ENCODE measurements around the gene DNMT3B. TPM values are rescaled to one million over a fixed set of nuclear protein-coding genes. Genes with fewer than 3 reads are reported as not detected.

DNMT3B gene
- total and polyA plus RNA-seq, 9 donors: 0.46 to 2.1 (median 0.80) TPM

DNA sequence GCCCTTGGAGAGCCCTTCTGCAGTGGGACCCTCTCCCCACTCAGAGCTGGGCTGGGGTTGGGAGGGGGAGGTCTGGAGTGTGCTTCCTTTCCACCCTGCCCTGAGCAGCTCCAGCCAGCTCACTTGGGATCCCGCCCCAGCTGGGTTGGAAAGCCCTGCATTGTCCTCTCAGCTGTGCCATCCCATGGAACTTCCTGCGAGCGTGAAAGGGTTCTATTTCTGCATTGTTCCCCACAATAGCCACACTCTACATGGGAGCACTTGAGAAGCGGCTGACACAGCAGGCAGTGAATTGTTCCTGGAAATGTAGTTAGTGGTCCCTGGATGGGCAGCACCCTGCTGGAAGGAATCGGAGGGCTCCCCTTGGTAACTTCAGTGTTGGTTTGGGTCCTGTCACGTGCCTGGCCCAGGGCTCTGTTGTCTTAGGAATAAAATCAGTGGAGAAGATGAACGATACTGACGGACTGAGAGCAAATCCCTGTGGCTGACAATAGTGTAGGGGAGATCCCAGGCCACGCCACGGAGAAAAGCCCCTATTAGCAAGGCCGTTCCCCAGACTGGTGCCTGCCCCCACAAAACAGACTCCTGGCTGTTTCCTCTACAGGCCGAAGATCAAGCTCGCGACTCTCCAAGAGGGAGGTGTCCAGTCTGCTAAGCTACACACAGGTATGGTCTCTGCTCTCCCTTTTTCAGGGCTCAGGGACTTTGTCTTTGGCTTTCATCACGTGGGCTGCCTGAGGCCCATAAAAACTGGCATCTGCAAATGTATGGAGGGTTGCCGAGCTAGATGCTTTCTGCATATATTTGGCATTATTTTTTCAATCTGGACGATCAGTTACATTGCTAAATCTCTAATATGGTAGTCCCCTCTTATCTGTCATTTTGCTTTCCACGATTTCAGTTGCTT is 18.8 kb downstream of the DNMT3B start:
- DNase-seq: no peak
- Histone ChIP-seq H3K9me3 (no peaks in the 10 kb centered on the region), H3K4me3 (no peak overlapping the region), H3K4me1 (ENCODE audit: insufficient read depth) (no peaks in the 10 kb centered on the region), H3K36me3 (no peaks in the 10 kb centered on the region), H3K27me3 (no peaks in the 10 kb centered on the region), H3K27ac (no peak overlapping the region)
- 87 to 92% (median 90%) methylated on average over 18 of the region's 18 CpGs for WGBS, 3 donors
- TF ChIP-seq, protein P1, sequence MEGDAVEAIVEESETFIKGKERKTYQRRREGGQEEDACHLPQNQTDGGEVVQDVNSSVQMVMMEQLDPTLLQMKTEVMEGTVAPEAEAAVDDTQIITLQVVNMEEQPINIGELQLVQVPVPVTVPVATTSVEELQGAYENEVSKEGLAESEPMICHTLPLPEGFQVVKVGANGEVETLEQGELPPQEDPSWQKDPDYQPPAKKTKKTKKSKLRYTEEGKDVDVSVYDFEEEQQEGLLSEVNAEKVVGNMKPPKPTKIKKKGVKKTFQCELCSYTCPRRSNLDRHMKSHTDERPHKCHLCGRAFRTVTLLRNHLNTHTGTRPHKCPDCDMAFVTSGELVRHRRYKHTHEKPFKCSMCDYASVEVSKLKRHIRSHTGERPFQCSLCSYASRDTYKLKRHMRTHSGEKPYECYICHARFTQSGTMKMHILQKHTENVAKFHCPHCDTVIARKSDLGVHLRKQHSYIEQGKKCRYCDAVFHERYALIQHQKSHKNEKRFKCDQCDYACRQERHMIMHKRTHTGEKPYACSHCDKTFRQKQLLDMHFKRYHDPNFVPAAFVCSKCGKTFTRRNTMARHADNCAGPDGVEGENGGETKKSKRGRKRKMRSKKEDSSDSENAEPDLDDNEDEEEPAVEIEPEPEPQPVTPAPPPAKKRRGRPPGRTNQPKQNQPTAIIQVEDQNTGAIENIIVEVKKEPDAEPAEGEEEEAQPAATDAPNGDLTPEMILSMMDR (IDR thresholded peaks at IDR 0.05): no peak
- intact Hi-C loops (cut with DNase I): no loop called here

DNA sequence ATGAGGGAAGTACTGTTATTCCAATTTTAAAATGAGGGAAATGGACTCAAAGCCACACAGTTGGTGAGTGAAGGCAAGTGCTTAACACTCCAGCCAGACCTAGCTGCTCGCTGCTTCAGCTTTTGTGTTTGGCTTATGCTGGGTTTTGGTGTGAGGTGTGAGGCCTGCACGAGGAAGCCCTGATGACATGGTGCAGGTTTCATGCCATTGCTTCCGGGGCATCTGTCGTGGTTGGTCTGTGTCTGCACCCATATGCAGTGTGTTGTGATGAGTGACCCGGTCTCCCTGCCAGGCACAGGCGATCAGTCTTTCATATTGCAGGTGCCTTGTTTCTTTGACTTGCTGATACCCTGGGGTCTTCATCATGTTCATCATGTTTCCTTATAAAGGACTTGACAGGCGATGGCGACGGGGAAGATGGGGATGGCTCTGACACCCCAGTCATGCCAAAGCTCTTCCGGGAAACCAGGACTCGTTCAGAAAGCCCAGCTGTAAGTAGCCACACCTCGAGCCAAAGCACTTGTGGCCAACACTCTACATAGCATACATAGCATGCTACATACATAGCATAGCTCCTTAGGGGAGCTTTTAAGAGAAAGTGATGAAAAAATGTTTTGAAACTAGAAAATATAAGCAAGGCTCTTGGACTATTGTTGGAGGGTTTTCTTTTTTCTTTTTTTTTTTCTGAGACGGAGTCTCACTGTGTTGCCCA is 22.3 kb downstream of the DNMT3B start:
- DNase-seq: no peak
- Histone ChIP-seq H3K9me3 (no peaks in the 10 kb centered on the region), H3K27ac (no peak overlapping the region), H3K27me3 (no peaks in the 10 kb centered on the region), H3K4me1 (ENCODE audit: insufficient read depth) (no peaks in the 10 kb centered on the region), H3K4me3 (no peak overlapping the region), H3K36me3 (no peaks in the 10 kb centered on the region)
- TF ChIP-seq, protein P1 (IDR thresholded peaks at IDR 0.05): no peak
- TF ChIP-seq POLR2A (IDR thresholded peaks at IDR 0.05) (no peak), EP300 (IDR thresholded peaks at IDR 0.05) (no peak)
- WGBS, 3 donors: 86 to 92% (median 91%) methylated on average over 13 of the region's 13 CpGs
- intact Hi-C loops (cut with DNase I): no loop called here

DNA sequence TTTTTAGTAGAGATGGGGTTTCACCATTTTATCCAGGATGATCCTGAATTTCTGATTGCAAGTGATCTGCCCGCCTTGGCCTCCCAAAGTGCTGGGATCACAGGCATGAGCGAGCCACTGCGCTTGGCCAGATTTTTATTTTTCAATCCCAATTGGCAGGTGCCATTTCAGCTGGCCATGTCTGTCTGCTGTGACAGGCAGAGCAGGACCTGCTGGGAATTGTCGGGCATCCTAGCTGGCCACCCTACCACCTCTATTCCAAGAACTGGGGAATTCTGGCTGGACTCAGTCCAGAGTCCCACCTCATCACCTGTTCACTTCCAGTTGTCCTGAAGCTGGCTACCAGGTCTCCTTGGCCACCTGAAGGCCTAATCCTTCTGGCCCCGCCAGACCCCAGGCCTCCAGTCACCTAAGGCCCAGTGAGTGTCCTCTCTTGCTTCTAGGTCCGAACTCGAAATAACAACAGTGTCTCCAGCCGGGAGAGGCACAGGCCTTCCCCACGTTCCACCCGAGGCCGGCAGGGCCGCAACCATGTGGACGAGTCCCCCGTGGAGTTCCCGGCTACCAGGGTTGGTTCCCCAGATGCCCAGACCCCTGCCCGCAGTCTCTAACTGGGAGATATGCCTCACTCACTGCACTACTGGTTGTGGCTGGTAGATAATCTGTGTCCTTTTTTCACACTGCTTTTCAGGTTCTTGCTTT is 24.0 kb downstream of the DNMT3B start:
- Histone ChIP-seq H3K36me3 (no peaks in the 10 kb centered on the region), H3K27me3 (no peaks in the 10 kb centered on the region), H3K4me1 (ENCODE audit: insufficient read depth) (no peaks in the 10 kb centered on the region), H3K4me3 (no peak overlapping the region), H3K9me3 (no peaks in the 10 kb centered on the region), H3K27ac (no peak overlapping the region)
- DNase-seq: no peak
- TF ChIP-seq EP300 (IDR thresholded peaks at IDR 0.05) (no peak), POLR2A (IDR thresholded peaks at IDR 0.05) (no peak)
- TF ChIP-seq, protein P1 (IDR thresholded peaks at IDR 0.05): no peak
- intact Hi-C loops (cut with DNase I): no loop called here
- 93 to 95% (median 94%) methylated on average over 16 of the region's 16 CpGs for WGBS, 3 donors

DNA sequence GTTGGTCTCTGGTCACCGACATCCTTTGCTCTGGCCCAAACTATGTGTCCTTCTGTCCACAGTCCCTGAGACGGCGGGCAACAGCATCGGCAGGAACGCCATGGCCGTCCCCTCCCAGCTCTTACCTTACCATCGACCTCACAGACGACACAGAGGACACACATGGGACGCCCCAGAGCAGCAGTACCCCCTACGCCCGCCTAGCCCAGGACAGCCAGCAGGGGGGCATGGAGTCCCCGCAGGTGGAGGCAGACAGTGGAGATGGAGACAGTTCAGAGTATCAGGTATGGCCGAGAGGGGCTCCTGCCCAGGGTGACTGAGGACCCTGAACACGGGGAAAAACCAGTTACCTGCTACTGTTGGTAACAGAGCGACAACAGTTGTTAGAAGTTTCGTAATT is 25.0 kb downstream of the DNMT3B start:
- no peaks in the 10 kb centered on the region for H3K27me3 ChIP-seq
- WGBS, 3 donors: 88 to 90% (median 88%) methylated on average over 16 of the region's 16 CpGs

More for the DNA sequence above, 25.0 kb downstream of the DNMT3B start:
- H3K27ac ChIP-seq: no peak overlapping the region
- no peaks in the 10 kb centered on the region for H3K36me3 ChIP-seq
- no peak for DNase-seq
- intact Hi-C loops (cut with DNase I): no loop called here
- no peaks in the 10 kb centered on the region for H3K4me1 ChIP-seq (ENCODE audit: insufficient read depth)
- no peak overlapping the region for H3K4me3 ChIP-seq
- TF ChIP-seq EP300 (IDR thresholded peaks at IDR 0.05) (no peak), POLR2A (IDR thresholded peaks at IDR 0.05) (no peak)
- TF ChIP-seq, protein P1 (IDR thresholded peaks at IDR 0.05): no peak
- H3K9me3 ChIP-seq: no peaks in the 10 kb centered on the region
